Effector memory CD4-positive, alpha-beta T cell (primary cell): ENCODE data around the gene TSPAN15.

Experiments used
- DNase-seq, 3 donors: peaks; one replicate each; pipeline ENCODE4 v3.0.0-alpha.2; 2020
- H3K27ac ChIP-seq: 2 replicates; pipeline ENCODE4 v1.7.0; 2013; ENCODE audit warnings: mild to moderate bottlenecking, low read length, moderate library complexity; ENCODE audit not compliant: insufficient read depth, poor library complexity, severe bottlenecking
- H3K27me3 ChIP-seq: replicated peaks from 2 replicates; pipeline ENCODE4 v1.7.0; 2013; ENCODE audit warnings: mild to moderate bottlenecking, low read length; ENCODE audit not compliant: insufficient read depth, control insufficient read depth, poor library complexity, severe bottlenecking
- H3K36me3 ChIP-seq: 2 replicates; pipeline ENCODE4 v1.7.0; 2013; ENCODE audit warnings: mild to moderate bottlenecking, low read length, moderate library complexity; ENCODE audit not compliant: control insufficient read depth, insufficient read depth
- H3K4me1 ChIP-seq: 2 replicates; pipeline ENCODE4 v1.7.0; 2013; ENCODE audit warnings: low read length, mild to moderate bottlenecking; ENCODE audit not compliant: control insufficient read depth, insufficient read depth, poor library complexity, severe bottlenecking
- H3K4me3 ChIP-seq: 2 replicates; pipeline ENCODE4 v1.7.0; 2013; ENCODE audit warnings: low read length, low read depth, mild to moderate bottlenecking; ENCODE audit not compliant: insufficient read depth, poor library complexity, severe bottlenecking
- H3K9me3 ChIP-seq: 2 replicates; pipeline ENCODE4 v1.7.0; 2013; ENCODE audit warnings: mild to moderate bottlenecking, low read length, moderate library complexity; ENCODE audit not compliant: control insufficient read depth

Gene TSPAN15

GRCh38 chr10:69415951-69416350, 35.3 kb upstream of the TSPAN15 start:
- Histone ChIP-seq H3K27me3 (no peaks in the 10 kb centered on the region), H3K9me3 (no peaks in the 10 kb centered on the region), H3K27ac (no peak overlapping the region), H3K36me3 (no peaks in the 10 kb centered on the region), H3K4me1 (no peaks in the 10 kb centered on the region), H3K4me3 (no peak overlapping the region)
- no peak for DNase-seq

DNA sequence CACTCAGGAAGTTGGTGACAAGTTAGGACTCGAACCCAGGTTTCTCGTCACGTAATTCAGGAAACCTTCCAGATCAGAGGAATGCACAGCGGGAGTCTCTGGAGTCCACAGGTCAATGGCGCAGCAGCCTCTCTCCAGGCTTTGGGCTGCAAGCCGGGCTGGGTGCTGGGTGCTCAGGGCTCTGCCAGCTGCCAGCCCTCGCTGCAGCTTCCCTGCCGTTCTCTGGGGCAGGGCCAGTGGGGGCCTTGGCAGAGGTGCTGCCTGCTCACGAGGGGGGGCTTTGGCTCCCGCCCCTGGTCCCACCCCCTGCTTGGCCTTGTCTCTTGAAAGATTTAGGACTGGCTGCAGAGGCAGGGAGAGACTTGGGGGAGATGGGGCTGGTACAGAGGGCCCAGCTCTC, 34.6 kb upstream of the TSPAN15 start, which contains the start of gene TACR2:
Gene TACR2 (minus strand): TSS at position 224 of the 400 bp plus-strand sequence. CDS start 595 bp downstream, outside the sequence.
- no peak for DNase-seq
- no peaks in the 10 kb centered on the region for H3K36me3 ChIP-seq
- no peak within 1 kb of the TSS for H3K27ac ChIP-seq
- H3K4me1 ChIP-seq = no peaks in the 10 kb centered on the region
- no peak within 1 kb of the TSS for H3K4me3 ChIP-seq
- H3K9me3 ChIP-seq = no peaks in the 10 kb centered on the region
- no peaks in the 10 kb centered on the region for H3K27me3 ChIP-seq

DNA sequence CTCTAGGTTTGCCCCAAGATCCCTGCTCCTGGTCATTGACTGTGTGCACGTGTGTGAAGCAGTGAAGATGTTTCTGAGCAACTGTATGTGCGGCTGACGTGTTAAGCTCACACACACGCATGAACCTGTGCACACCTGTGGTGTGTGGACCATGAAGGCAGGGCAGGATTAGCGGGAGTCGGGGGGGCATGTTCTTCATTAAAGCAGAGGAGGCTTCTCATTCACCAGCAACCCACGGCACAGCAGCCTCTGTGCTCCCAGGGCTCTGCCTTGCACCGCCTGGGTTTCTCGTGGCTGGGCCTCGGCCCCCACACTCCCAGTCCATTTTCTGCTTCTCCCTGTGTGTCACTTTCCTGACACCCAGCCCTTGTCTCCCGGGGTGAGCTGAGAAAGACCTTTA, 33.7 kb upstream of the TSPAN15 start:
- Histone ChIP-seq H3K36me3 (no peaks in the 10 kb centered on the region), H3K4me3 (no peak overlapping the region), H3K27me3 (no peaks in the 10 kb centered on the region), H3K27ac (no peak overlapping the region), H3K9me3 (no peaks in the 10 kb centered on the region), H3K4me1 (no peaks in the 10 kb centered on the region)
- no peak for DNase-seq

DNA sequence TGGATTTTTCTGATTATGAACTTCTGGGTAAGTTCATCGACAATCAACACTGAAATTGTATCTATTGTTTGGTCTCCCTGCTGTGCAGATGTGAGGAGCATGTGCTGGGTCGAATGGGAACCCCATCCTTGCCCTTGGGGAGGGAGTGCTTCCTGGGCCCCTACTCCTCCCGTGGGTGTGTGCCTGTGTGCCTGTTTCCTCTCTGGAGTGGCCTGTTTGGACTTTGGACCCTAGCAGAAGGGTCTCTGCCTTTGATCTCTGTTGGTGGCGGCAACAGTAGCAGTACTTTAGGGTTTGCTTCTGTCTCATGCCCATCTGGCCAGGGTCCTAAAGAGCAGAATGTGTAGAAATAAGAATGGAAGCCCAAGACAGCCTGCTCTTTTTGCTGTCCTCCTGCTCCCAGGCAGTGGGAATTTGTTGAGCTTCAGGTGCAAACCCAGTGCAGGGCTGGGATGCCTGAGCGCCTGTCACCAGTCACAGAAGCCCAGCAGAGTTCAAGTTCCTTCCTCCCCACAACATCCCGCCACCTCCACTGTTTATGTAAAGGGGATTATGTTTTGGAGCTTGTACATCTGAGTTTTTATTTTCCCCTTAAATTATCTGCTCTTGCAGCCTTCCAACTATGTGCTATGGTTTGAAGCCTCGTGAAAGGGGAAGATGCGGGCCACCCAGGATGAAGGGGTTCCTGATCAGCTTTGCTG, 33.1 kb upstream of the TSPAN15 start:
- Histone ChIP-seq H3K27ac (no peak overlapping the region), H3K4me3 (no peak overlapping the region), H3K27me3 (no peaks in the 10 kb centered on the region), H3K4me1 (no peaks in the 10 kb centered on the region), H3K9me3 (no peaks in the 10 kb centered on the region), H3K36me3 (no peaks in the 10 kb centered on the region)
- DNase-seq = no peak

GRCh38 chr10:69419096-69419743, 32.0 kb upstream of the TSPAN15 start:
- H3K9me3 ChIP-seq = no peaks in the 10 kb centered on the region
- H3K4me3 ChIP-seq = no peak overlapping the region
- no peak for DNase-seq
- H3K4me1 ChIP-seq = peaks cover 9% of the 10 kb centered on the region
- H3K36me3 ChIP-seq = no peaks in the 10 kb centered on the region
- H3K27me3 ChIP-seq = no peaks in the 10 kb centered on the region
- no peak overlapping the region for H3K27ac ChIP-seq

DNA sequence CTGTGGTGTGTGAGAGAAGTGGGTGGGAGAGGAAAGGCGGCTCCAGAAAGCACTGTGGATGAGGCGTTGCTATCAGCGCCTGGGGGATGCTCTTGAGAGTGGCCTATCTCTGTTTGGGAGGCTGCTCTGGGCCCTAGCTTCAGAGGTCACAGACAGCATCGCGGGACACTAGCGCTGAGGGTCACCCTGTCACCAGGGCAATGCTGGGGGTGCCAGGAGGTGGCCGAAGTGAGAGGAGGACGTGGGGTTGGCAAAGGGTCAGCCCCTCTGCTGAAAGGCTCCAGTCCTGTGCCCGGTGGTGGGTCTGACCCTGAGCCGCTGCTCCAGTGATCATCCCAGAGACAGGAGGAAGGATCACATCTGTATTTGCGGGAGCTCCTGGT, 31.5 kb upstream of the TSPAN15 start:
- Histone ChIP-seq H3K4me1 (peaks cover 14% of the 10 kb centered on the region), H3K27ac (no peak overlapping the region), H3K27me3 (no peaks in the 10 kb centered on the region), H3K36me3 (no peaks in the 10 kb centered on the region), H3K9me3 (no peaks in the 10 kb centered on the region), H3K4me3 (no peak overlapping the region)
- no peak for DNase-seq

DNA sequence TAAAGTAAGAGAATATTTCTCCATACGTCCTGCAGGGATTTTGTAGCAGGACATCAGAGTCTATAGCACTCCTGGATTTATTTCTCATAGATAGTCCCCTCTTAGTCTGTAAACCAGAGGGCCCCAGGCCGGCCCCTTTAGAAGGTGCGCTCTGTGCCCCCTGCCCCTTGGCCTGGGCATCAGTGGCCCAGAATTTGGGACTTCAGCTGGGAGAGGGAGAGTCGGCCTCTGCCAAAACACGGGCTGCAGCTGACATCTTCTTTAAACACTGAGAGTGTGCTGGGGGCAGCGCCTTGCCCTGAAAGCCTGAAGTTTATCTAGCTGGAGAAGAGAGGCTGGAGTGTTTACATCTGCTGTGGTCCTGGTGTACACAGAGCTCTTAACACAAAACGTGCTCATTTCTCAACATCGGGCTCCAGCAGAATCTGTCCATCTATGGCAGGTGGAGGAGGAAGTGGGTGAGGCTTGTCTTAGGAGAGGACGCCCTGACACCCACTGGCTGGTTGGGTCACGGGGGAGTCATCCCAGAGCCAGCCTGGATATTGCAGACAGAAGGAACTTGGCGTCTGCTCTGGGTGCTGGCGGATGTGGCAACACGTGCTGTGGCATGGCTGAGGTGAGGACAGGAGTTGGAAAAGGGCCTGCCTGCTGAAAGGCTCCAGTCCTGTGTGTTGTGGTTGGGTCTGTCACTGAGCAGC, 29.5 kb upstream of the TSPAN15 start:
- H3K27me3 ChIP-seq = no peaks in the 10 kb centered on the region
- no peak overlapping the region for H3K27ac ChIP-seq
- no peaks in the 10 kb centered on the region for H3K9me3 ChIP-seq
- peaks cover 34% of the 10 kb centered on the region for H3K4me1 ChIP-seq
- no peaks in the 10 kb centered on the region for H3K36me3 ChIP-seq
- no peak for DNase-seq
- no peak overlapping the region for H3K4me3 ChIP-seq

GRCh38 chr10:69422676-69423075, 28.6 kb upstream of the TSPAN15 start:
- no peak for DNase-seq
- H3K36me3 ChIP-seq = no peaks in the 10 kb centered on the region

GRCh38 chr10:69425041-69425440, 26.2 kb upstream of the TSPAN15 start:
- H3K4me1 ChIP-seq = peaks cover 38% of the 10 kb centered on the region
- no peak for DNase-seq
- no peaks in the 10 kb centered on the region for H3K27me3 ChIP-seq
- no peaks in the 10 kb centered on the region for H3K36me3 ChIP-seq
- no peak overlapping the region for H3K4me3 ChIP-seq
- no peaks in the 10 kb centered on the region for H3K9me3 ChIP-seq
- peak overlapping the region; percentile 43 for H3K27ac ChIP-seq

More at GRCh38 chr10:69422676-69423075, 28.6 kb upstream of the TSPAN15 start:
- H3K4me3 ChIP-seq = no peak overlapping the region
- H3K9me3 ChIP-seq = no peaks in the 10 kb centered on the region
- peaks cover 38% of the 10 kb centered on the region for H3K4me1 ChIP-seq
- no peaks in the 10 kb centered on the region for H3K27me3 ChIP-seq
- H3K27ac ChIP-seq = no peak overlapping the region
